22Rv1 (cell line): ENCODE measurements around the gene FAM229A.

ENCODE experiments used
- ZFX ChIP-seq: fragments of 450-650 bp; IDR thresholded peaks from 2 replicates; pipeline ENCODE4 v1.6.1; 2017; ENCODE audit warnings: antibody characterized with exemption, borderline replicate concordance
- TF ChIP-seq, protein P1 (sequence below): fragments of 450-650 bp; IDR thresholded peaks from 2 replicates; pipeline ENCODE4 v1.5.1; 2017; ENCODE audit warnings: mild to moderate bottlenecking

DNA sequence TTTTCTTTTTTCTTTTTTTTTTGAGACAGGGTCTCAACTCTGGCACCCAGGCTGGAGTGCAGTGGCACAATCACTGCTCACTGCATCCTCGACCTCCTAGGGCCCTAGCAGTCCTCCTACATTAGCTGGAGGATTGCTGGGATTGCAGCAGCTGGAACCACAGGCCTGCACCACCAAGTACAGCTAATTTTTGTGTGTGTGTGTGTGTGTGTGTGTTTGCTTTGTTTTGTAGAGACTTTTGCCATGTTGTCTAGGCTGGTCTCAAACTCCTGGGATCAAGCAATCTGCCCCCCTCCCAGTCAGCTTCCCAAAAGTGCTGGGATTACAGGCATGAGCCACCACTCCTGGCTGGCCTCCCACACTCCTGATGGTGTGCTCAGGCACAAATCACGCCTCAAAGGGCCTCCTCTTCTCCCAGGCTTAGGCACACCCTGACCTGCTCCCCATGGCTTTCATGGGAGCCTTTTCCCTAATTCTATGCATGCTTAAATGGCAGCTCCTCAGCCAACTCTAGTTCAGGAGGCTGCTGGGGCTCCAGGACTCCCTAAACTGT is 9.4 kb downstream of the FAM229A start:
- TF ChIP-seq, protein P1, sequence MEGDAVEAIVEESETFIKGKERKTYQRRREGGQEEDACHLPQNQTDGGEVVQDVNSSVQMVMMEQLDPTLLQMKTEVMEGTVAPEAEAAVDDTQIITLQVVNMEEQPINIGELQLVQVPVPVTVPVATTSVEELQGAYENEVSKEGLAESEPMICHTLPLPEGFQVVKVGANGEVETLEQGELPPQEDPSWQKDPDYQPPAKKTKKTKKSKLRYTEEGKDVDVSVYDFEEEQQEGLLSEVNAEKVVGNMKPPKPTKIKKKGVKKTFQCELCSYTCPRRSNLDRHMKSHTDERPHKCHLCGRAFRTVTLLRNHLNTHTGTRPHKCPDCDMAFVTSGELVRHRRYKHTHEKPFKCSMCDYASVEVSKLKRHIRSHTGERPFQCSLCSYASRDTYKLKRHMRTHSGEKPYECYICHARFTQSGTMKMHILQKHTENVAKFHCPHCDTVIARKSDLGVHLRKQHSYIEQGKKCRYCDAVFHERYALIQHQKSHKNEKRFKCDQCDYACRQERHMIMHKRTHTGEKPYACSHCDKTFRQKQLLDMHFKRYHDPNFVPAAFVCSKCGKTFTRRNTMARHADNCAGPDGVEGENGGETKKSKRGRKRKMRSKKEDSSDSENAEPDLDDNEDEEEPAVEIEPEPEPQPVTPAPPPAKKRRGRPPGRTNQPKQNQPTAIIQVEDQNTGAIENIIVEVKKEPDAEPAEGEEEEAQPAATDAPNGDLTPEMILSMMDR = no peak
- TF ChIP-seq ZFX = no peak
